GM12878 (cell line): ENCODE measurements around the gene HECTD4. TPM values are rescaled to one million over a fixed set of nuclear protein-coding genes. Genes with fewer than 3 reads are reported as not detected.
A peak's percentile ranks its signal among the peaks of the same experiment; 100 is the strongest.

Source experiments
- BACH1 ChIP-seq: fragments of 450-650 bp; IDR thresholded peaks from 2 replicates; pipeline ENCODE4 v1.6.1; 2017; ENCODE audit warnings: mild to moderate bottlenecking, borderline replicate concordance
- BCL11A ChIP-seq: IDR thresholded peaks from 2 replicates; pipeline ENCODE4 v1.6.1; 2011; ENCODE audit warnings: low read depth, low read length
- BMI1 ChIP-seq: fragments of 450-650 bp; IDR thresholded peaks from 2 replicates; pipeline ENCODE4 v1.6.1; 2016; ENCODE audit warnings: mild to moderate bottlenecking, moderate library complexity, borderline replicate concordance
- CEBPB ChIP-seq, 2 experiments: fragments of 150-350 bp in 1 of 2; IDR thresholded peaks; 2 replicates each; pipeline ENCODE4 v1.6.1; 2012 to 2014; ENCODE audit warnings: low read depth in 2 of 2, low read length in 2 of 2, borderline replicate concordance in 1 of 2, inconsistent platforms in 1 of 2
- CHD4 ChIP-seq: fragments of 200-600 bp; sonication (generic); IDR thresholded peaks from 2 replicates; pipeline ENCODE4 v1.6.1; 2016; ENCODE audit warnings: mild to moderate bottlenecking
- ETV6 ChIP-seq, 2 experiments: fragments of 450-650 bp in 1 of 2; IDR thresholded peaks in 1 of 2; conservative IDR thresholded peaks in 1 of 2; 2 replicates each; pipeline ENCODE4 v1.6.1; 2014; ENCODE audit warnings: antibody characterized with exemption in 1 of 2, borderline replicate concordance in 1 of 2, low read depth in 1 of 2, mild to moderate bottlenecking in 1 of 2, moderate library complexity in 1 of 2
- GATAD2B ChIP-seq: fragments of 450-650 bp; conservative IDR thresholded peaks from 2 replicates; pipeline ENCODE4 v1.6.1; 2017; ENCODE audit warnings: low read depth, mild to moderate bottlenecking, moderate library complexity
- HDAC6 ChIP-seq: fragments of 200-600 bp; sonication (generic); IDR thresholded peaks from one replicate; pipeline ENCODE4 v1.8.0; 2017; ENCODE audit warnings: antibody characterized with exemption; ENCODE audit not compliant: unreplicated experiment
- IKZF2 ChIP-seq, 2 experiments: fragments of 450-650 bp; IDR thresholded peaks; 2 replicates each; pipeline ENCODE4 v1.6.1; 2017; ENCODE audit warnings: mild to moderate bottlenecking in 2 of 2, moderate library complexity in 2 of 2
- KDM1A ChIP-seq: fragments of 200-600 bp; sonication (generic); IDR thresholded peaks from 2 replicates; pipeline ENCODE4 v1.6.1; 2016; ENCODE audit warnings: borderline replicate concordance
- MYB ChIP-seq: fragments of 150-350 bp; IDR thresholded peaks from 2 replicates; pipeline ENCODE4 v1.6.1; 2014; ENCODE audit warnings: mild to moderate bottlenecking, low read depth, low read length, borderline replicate concordance
- MYC ChIP-seq: IDR thresholded peaks from 2 replicates; pipeline ENCODE4 v1.6.1; 2011; ENCODE audit warnings: mild to moderate bottlenecking, low read length, moderate library complexity, inconsistent platforms; ENCODE audit not compliant: insufficient read depth, insufficient replicate concordance, insufficient read length, severe bottlenecking
- NRF1 ChIP-seq: conservative IDR thresholded peaks from 2 replicates; pipeline ENCODE4 v1.6.1; 2011; ENCODE audit warnings: mild to moderate bottlenecking, low read depth, low read length, improper control_type of control experiment
- PAX8 ChIP-seq: fragments of 450-650 bp; IDR thresholded peaks from 2 replicates; pipeline ENCODE4 v1.6.1; 2017; ENCODE audit warnings: mild to moderate bottlenecking, moderate library complexity
- POLR2AphosphoS5 ChIP-seq: IDR thresholded peaks from 2 replicates; pipeline ENCODE4 v1.6.1; 2011; ENCODE audit warnings: mild to moderate bottlenecking, low read length, inconsistent platforms
- RAD21 ChIP-seq: IDR thresholded peaks from 2 replicates; pipeline ENCODE4 v1.6.1; 2011; ENCODE audit warnings: mild to moderate bottlenecking, low read depth, low read length, moderate library complexity; ENCODE audit not compliant: insufficient read depth
- RB1 ChIP-seq: fragments of 450-650 bp; formaldehyde crosslinking; IDR thresholded peaks from 2 replicates; pipeline ENCODE4 v1.6.1; 2017; ENCODE audit warnings: mild to moderate bottlenecking, borderline replicate concordance
- RCOR1 ChIP-seq: conservative IDR thresholded peaks from 2 replicates; pipeline ENCODE4 v1.6.1; 2012; ENCODE audit warnings: low read depth, low read length, improper control_type of control experiment
- SMAD1 ChIP-seq: fragments of 450-650 bp; IDR thresholded peaks from 2 replicates; pipeline ENCODE4 v1.6.1; 2018; ENCODE audit warnings: mild to moderate bottlenecking, low read depth; ENCODE audit not compliant: partially characterized antibody
- SRF ChIP-seq, 2 experiments: IDR thresholded peaks; 2 replicates each; pipeline ENCODE4 v1.6.1; 2011; ENCODE audit warnings: low read depth in 2 of 2, low read length in 2 of 2, mild to moderate bottlenecking in 1 of 2, moderate library complexity in 1 of 2
- TAF1 ChIP-seq: IDR thresholded peaks from 2 replicates; pipeline ENCODE4 v1.6.1; 2011; ENCODE audit warnings: mild to moderate bottlenecking, low read depth, low read length, borderline replicate concordance
- TARDBP ChIP-seq: IDR thresholded peaks from 2 replicates; pipeline ENCODE4 v1.6.1; 2016; ENCODE audit warnings: borderline replicate concordance
- YY1 ChIP-seq: IDR thresholded peaks from 2 replicates; pipeline ENCODE4 v1.6.1; 2011; ENCODE audit warnings: low read depth, mild to moderate bottlenecking, low read length
- ZBTB40 ChIP-seq: fragments of 450-650 bp; IDR thresholded peaks from 2 replicates; pipeline ENCODE4 v1.6.1; 2016; ENCODE audit warnings: mild to moderate bottlenecking, moderate library complexity, borderline replicate concordance
- polyA plus RNA-seq, 11 experiments: library from polyadenylated mRNA; depleted of rRNA in 4 of 11; unstranded in 6 of 11; stranded (reverse) in 5 of 11; fragments of >200 nt; fragmentation: Nextera tagmentation in 4 of 11; fragmentation: Illumina TruSeq in 1 of 11; extraction: Ambion mirVana in 4 of 11; extraction: Trizol in 1 of 11; gene quantifications; 1 replicate in 1 of 11; 2 replicates in 10 of 11; pipeline versions ENCODE4 v1.2.1 to v1.2.3, GENCODE V29; 2011 to 2016; ENCODE audit warnings: inconsistent platforms in 2 of 11, missing spikeins in 2 of 11, low read depth in 1 of 11
- total RNA-seq, 4 experiments: library from RNA; depleted of rRNA in 3 of 4; stranded (reverse); fragments of >200 nt in 3 of 4; fragmentation: Illumina TruSeq in 1 of 4; extraction: Trizol in 1 of 4; gene quantifications; 2 replicates each; pipeline versions ENCODE4 v1.2.1 to v1.2.3, GENCODE V29; 2013 to 2021
- TF ChIP-seq, protein P1 (sequence below): fragments of 450-650 bp; IDR thresholded peaks from 2 replicates; pipeline ENCODE4 v1.6.1; 2017; ENCODE audit warnings: mild to moderate bottlenecking, low read depth, inconsistent platforms; ENCODE audit not compliant: poor library complexity, severe bottlenecking

Gene HECTD4
- total and polyA plus RNA-seq, 10 of the 15 experiments (the other 5 are each of a cell fraction or from before 2014, with no cell fraction given) = 5.8 to 43.9 (median 17.9) TPM

- TF ChIP-seq ZBTB40 (peak; percentile 81; the same call in 1 of the 2 replicates), KDM1A (no peak), PAX8 (no peak), TARDBP (no peak), BCL11A (no peak), ETV6 (conservative IDR thresholded peaks at IDR 0.05 in 1 of 2, IDR thresholded peaks at IDR 0.05 in 1 of 2; ENCODE audit: borderline replicate concordance in 1 of 2, low read depth in 1 of 2) (no peak), RAD21 (no peak), SMAD1 (no peak), GATAD2B (peak; percentile 77), MYC (no peak), MYB (0 out of 2 replicates have a peak, but pooled peaks have one; percentile 50), SRF (IDR thresholded peaks at IDR 0.05; ENCODE audit: low read depth in 2 of 2, low read length in 2 of 2) (no peak), CHD4 (no peak), HDAC6 (no peak), CEBPB (IDR thresholded peaks at IDR 0.05; ENCODE audit: borderline replicate concordance in 1 of 2, low read depth in 2 of 2, low read length in 2 of 2) (no peak), BACH1 (peak; percentile 60), RB1 (no peak), RCOR1 (no peak), POLR2AphosphoS5 (peak; percentile 99), TAF1 (peak; percentile 95), NRF1 (peak; percentile 4; the same call in 1 of the 2 replicates), IKZF2 (IDR thresholded peaks at IDR 0.05) (peak in 1 of 2 experiments; percentile 43; a peak in 3 of 4 replicates), YY1 (peak; percentile 47; the same call in 1 of the 2 replicates), BMI1 (no peak; the same call in 1 of the 2 replicates)
- TF ChIP-seq, protein P1, sequence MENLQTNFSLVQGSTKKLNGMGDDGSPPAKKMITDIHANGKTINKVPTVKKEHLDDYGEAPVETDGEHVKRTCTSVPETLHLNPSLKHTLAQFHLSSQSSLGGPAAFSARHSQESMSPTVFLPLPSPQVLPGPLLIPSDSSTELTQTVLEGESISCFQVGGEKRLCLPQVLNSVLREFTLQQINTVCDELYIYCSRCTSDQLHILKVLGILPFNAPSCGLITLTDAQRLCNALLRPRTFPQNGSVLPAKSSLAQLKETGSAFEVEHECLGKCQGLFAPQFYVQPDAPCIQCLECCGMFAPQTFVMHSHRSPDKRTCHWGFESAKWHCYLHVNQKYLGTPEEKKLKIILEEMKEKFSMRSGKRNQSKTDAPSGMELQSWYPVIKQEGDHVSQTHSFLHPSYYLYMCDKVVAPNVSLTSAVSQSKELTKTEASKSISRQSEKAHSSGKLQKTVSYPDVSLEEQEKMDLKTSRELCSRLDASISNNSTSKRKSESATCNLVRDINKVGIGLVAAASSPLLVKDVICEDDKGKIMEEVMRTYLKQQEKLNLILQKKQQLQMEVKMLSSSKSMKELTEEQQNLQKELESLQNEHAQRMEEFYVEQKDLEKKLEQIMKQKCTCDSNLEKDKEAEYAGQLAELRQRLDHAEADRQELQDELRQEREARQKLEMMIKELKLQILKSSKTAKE = no peak
These were observed 256.8 kb downstream of the HECTD4 start, which contains the start of gene TRAFD1 (continued) for GRCh38 chr12:112125250-112125999.
